ENCODE results near the gene GRXCR2. TPM values are rescaled to one million over a fixed set of nuclear protein-coding genes. Genes with fewer than 3 reads are reported as not detected.
"Not testable (repeated sequence)": the region's sequence is repeated elsewhere in the genome, so short reads cannot be mapped to it uniquely, and the experiment has no call there.

GRXCR2 gene
- total RNA-seq, 1 donor from 2014 or later = not detected

DNA sequence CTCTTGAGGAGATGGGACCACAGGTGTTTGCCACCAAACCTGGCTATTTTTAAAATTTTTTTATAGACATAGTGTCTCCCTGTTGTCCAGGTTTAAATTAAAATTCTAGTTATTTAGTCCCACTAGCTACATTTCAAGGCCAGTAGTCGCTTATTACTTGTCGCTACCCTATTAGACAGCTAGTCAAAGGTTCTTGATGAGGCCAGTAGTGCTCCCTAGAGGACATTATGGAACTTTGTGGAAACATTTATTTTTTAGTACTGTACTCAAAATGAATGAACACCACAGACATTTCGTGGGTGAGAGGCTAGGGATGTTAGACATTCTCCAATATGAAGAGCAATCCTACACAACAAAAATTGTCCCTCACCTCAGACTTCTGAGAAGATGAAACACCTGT, 14.4 kb upstream of the GRXCR2 start:
- DNase-seq (ENCODE audit: low read depth, low spot score) = no peak

DNA sequence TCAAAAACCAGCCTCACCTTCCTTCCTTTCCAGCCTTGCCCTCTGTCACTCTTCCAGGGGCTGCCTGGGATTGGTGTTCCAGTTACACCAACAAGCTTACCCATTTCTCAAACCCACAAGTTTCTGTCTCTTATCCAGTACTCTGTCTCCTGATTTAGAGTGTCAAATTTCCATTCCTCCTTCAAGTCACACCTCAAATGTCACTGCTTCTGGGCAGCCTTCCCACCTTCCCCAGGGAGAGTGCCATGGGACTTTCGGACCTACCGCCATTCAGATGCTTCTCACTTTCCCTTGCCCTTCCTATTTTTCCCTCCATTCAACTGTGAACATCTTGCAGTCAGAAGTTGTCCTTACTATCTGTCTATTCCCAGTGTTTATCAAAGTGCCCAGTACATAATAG, 2.0 kb upstream of the GRXCR2 start:
- DNase-seq (ENCODE audit: low read depth, low spot score) = no peak

GRCh38 chr5:145872486-145872885, 328 bp downstream of the GRXCR2 start:
- no peak for DNase-seq (ENCODE audit: low read depth, low spot score)

GRCh38 chr5:145869753-145870152, 3.1 kb downstream of the GRXCR2 start:
- no peak for DNase-seq (ENCODE audit: low read depth, low spot score)

GRCh38 chr5:145867806-145868205, 5.0 kb downstream of the GRXCR2 start:
- DNase-seq (ENCODE audit: low read depth, low spot score) = no peak

DNA sequence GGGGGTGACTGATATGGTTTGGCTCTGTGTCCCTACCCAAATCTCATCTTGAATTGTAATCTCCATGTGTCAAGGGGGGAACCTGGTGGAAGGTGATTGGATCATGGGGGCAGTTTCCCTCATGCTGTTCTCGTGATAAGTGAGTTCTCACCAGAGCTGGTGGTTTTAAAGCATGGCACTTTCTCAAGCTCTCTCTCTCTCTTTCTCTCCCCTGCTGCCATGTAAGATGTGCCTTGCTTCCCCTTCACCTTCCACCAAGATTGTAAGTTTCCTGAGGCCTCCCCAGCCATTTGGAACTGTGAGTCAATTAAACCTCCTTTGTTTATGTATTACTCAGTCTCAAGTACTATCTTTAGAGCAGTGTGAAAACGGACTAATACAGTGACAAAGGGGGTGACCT, 8.4 kb downstream of the GRXCR2 start:
- DNase-seq (ENCODE audit: low read depth, low spot score) = not testable (repeated sequence)

GRCh38 chr5:145863003-145863402, 9.8 kb downstream of the GRXCR2 start:
- DNase-seq (ENCODE audit: low read depth, low spot score) = no peak

- no peak for DNase-seq (ENCODE audit: low read depth, low spot score)
Measured at GRCh38 chr5:145859897-145860296, 12.9 kb downstream of the GRXCR2 start.

DNA sequence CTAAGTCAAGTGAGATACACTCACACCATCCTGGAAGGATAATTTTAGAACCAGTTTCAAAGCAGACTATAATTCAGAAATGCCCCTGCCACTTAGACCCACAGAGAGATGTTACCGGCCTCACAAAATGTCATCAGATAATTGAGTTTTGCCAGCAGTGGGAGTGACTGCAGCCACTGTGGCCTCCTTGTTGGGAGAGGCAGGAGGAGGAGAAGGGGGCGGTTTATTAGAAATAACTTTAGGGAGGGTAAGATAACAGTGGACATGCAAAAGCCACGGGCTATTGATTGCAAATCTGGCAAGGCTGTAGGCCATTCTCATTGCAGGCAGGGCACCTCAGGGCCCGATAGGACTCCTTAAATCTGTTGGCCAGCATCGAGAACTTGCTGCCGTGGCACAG, 13.4 kb downstream of the GRXCR2 start:
- DNase-seq (ENCODE audit: low read depth, low spot score) = no peak

- no peak for DNase-seq (ENCODE audit: low read depth, low spot score)
Measured at GRCh38 chr5:145858959-145859358, 13.9 kb downstream of the GRXCR2 start.

- no peak for DNase-seq (ENCODE audit: low read depth, low spot score)
Measured at GRCh38 chr5:145856285-145856818, 16.5 kb downstream of the GRXCR2 start.

DNA sequence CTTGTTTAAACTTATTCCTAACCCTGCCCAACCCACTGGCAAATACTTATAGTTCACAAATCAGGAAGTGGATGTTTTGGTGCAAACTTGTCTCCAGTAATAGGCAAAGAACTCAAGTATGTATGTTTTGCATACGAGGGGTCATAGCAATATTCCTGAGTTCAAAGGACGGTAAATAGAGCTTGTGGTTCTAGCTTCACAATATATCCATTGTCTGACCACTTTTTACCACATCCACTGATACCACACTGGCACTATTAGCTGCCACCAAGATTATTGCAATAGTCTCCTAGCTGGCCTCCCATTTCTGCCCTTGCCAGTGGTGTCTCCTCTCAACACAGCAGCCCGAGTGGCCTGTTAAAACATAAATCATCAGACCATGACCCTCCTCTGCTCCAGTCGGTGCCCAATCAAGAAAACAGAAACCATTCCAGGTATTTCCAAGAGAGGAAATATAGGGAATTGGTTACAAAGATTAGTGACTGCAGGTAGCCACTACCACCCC, 17.0 kb downstream of the GRXCR2 start:
- no peak for DNase-seq (ENCODE audit: low read depth, low spot score)

DNA sequence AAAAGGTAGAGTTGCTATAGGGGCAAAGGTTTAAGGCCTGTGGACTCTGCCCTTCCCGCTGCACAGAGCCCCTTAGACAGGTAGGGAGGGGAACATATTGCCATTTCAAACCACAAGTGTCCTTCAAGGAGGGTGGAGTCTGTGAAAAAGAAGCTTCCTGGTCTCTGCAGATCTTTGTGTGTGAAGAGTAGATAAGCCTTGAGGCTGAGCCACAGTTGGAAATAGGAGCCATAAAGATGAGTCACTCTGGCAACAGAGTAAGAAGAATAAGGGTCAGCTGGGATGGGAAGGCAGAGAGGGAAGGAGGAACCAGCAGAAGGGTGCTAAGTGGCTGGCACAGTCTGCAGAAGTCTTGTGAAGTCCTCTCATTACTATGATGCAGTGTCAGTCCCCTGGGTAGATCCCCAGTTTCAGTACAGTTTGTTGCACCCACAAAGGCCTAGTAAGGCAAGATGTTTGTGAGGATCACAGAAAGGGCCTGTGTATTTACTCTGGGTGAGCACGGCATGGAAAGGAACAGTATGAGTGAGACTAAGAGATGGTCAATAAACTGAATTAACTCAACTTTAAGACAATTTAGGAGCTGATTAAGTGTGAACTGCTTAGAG, 18.1 kb downstream of the GRXCR2 start:
- peak; percentile 47 for DNase-seq (ENCODE audit: low read depth, low spot score)

DNA sequence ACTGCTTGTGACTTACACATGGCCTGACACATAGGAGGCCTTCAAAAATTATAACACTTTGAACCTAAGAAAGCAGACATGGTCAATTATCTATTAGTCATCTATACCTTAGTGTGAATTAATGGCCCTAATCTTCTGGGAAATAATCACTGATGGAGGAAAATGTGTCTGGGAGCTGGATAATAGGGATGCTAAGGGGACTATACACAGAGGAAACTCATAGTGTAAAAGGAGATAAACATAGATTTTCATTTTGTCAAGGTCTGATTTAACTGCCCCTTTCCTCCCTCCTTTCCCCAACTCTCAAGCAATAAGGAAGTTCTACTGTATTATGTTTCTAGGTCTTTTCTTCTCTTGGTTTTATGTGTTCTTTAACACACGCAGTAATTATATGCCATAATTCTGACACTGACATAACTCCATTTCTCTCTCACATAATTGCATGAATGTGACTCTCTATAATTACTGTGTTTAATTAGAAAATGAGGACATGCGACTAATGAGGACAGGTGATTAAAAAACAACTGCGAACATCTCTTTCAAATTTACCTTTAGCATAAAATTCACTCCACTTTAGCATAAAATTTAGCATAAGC, 18.9 kb downstream of the GRXCR2 start:
- DNase-seq (ENCODE audit: low read depth, low spot score) = no peak

- no peak for DNase-seq (ENCODE audit: low read depth, low spot score)
Measured at GRCh38 chr5:145852990-145853389, 19.8 kb downstream of the GRXCR2 start.

GRCh38 chr5:145848854-145849253, 24.0 kb downstream of the GRXCR2 start:
- DNase-seq (ENCODE audit: low read depth, low spot score) = no peak

- no peak for DNase-seq (ENCODE audit: low read depth, low spot score)
Measured at GRCh38 chr5:145847499-145848497, 25.0 kb downstream of the GRXCR2 start.

GRCh38 chr5:145846081-145846480, 26.7 kb downstream of the GRXCR2 start:
- no peak for DNase-seq (ENCODE audit: low read depth, low spot score)

- no peak for DNase-seq (ENCODE audit: low read depth, low spot score)
Measured at GRCh38 chr5:145841299-145841698, 31.5 kb downstream of the GRXCR2 start.

- no peak for DNase-seq (ENCODE audit: low read depth, low spot score)
Measured at GRCh38 chr5:145840458-145841132, 32.2 kb downstream of the GRXCR2 start.

DNA sequence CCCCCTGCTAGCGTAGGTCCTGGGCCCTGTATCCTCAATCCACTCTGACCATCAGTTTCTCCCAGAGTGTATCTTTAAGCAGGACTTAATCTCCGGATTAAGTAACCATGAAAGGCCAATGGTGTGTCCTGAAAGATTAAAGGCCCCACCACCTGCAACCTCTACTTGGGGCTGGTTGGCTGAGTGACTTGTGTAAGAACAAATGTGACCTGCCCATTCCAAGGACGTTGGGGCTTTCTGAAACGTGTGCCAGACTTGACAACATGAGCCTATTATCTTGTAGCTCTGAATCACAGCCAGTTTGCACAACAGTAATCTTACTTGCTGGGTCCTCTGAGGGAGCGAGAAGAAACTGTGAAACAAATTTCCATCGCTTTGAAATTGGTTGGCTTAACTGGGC, 34.5 kb downstream of the GRXCR2 start:
- no peak for DNase-seq (ENCODE audit: low read depth, low spot score)
